GM21717 (cell line): ENCODE data around the gene NACC2.

ENCODE experiments used
- ATAC-seq: cut with Tn5 transposase; IDR thresholded peaks from one replicate; pipeline ENCODE4 v1.9.1; 2021; ENCODE audit warnings: mild to moderate bottlenecking, moderate library complexity; ENCODE audit not compliant: unreplicated experiment

The NACC2 gene

GRCh38 chr9:136024696-136025316, 70.3 kb downstream of the NACC2 start:
- ATAC-seq, result no peak

GRCh38 chr9:136024286-136024685, 70.8 kb downstream of the NACC2 start:
- ATAC-seq, result no peak

GRCh38 chr9:136023410-136024225, 71.5 kb downstream of the NACC2 start:
- no peak for ATAC-seq

- ATAC-seq, result no peak
These were observed 72.2 kb downstream of the NACC2 start for GRCh38 chr9:136022731-136023409.

GRCh38 chr9:136021872-136022681, 73.0 kb downstream of the NACC2 start:
- ATAC-seq, result no peak

- no peak for ATAC-seq
These were observed 73.8 kb downstream of the NACC2 start for GRCh38 chr9:136021171-136021871.

GRCh38 chr9:136020671-136021070, 74.4 kb downstream of the NACC2 start:
- no peak for ATAC-seq

GRCh38 chr9:136020206-136020605, 74.9 kb downstream of the NACC2 start:
- no peak for ATAC-seq

- no peak for ATAC-seq
These were observed 75.4 kb downstream of the NACC2 start for GRCh38 chr9:136019681-136020060.

GRCh38 chr9:136019041-136019680, 75.9 kb downstream of the NACC2 start:
- no peak for ATAC-seq

GRCh38 chr9:136018257-136019031, 76.6 kb downstream of the NACC2 start:
- ATAC-seq, result no peak

GRCh38 chr9:136017289-136018190, 77.5 kb downstream of the NACC2 start:
- ATAC-seq, result no peak

- no peak for ATAC-seq
These were observed 78.4 kb downstream of the NACC2 start for GRCh38 chr9:136016572-136017288.

GRCh38 chr9:136015656-136016571, 79.2 kb downstream of the NACC2 start:
- no peak for ATAC-seq

GRCh38 chr9:136014924-136015633, 80.0 kb downstream of the NACC2 start:
- ATAC-seq, result no peak
